Mesodermal cell (in vitro differentiated cells): ENCODE measurements around the gene RNF26.
A peak's percentile ranks its signal among the peaks of the same experiment; 100 is the strongest.

ENCODE experiments used
- H3K27ac ChIP-seq: 2 replicates; pipeline ENCODE4 v1.7.0; 2013; ENCODE audit warnings: mild to moderate bottlenecking, low read depth, low read length, moderate library complexity; ENCODE audit not compliant: severe bottlenecking
- H3K36me3 ChIP-seq: 2 replicates; pipeline ENCODE4 v1.7.1; 2013; ENCODE audit warnings: mild to moderate bottlenecking, low read length, moderate library complexity; ENCODE audit not compliant: control insufficient read depth, insufficient read depth
- H3K4me1 ChIP-seq: one replicate; pipeline ENCODE4 v1.7.1; 2013; ENCODE audit warnings: mild to moderate bottlenecking, low read length; ENCODE audit not compliant: insufficient read depth, control insufficient read depth, poor library complexity, severe bottlenecking
- H3K4me3 ChIP-seq: 2 replicates; pipeline ENCODE4 v1.7.0; 2013; ENCODE audit warnings: low read length, control low read depth, mild to moderate bottlenecking; ENCODE audit not compliant: insufficient read depth, poor library complexity, severe bottlenecking; ENCODE audit errors: extremely low read depth
- H3K9me3 ChIP-seq: 2 replicates; pipeline ENCODE4 v1.7.1; 2013; ENCODE audit warnings: mild to moderate bottlenecking, low read length, moderate library complexity; ENCODE audit not compliant: control insufficient read depth
- WGBS, 2 experiments: methylation state at CpG; one replicate each; pipeline ENCODE4 v1.1.5; 2013; ENCODE audit warnings: missing lambda C conversion rate in 2 of 2; ENCODE audit not compliant: insufficient coverage in 2 of 2; 5-methylcytosine and 5-hydroxymethylcytosine counted together

Gene RNF26

GRCh38 chr11:119316016-119316728 is 18.2 kb upstream of the RNF26 start:
- peak overlapping the region; percentile 86 for H3K4me3 ChIP-seq
- H3K4me1 ChIP-seq: peaks cover 39% of the 10 kb centered on the region
- H3K27ac ChIP-seq: no peak overlapping the region
- H3K36me3 ChIP-seq: peaks cover 37% of the 10 kb centered on the region
- WGBS, 2 experiments: 0% methylated on average over 28 to 32 of the region's 46 CpGs
- H3K9me3 ChIP-seq: no peaks in the 10 kb centered on the region

GRCh38 chr11:119316729-119317591 is 17.4 kb upstream of the RNF26 start, which contains the start of gene MCAM:
Gene MCAM (minus strand): TSS chr11:119317130. CDS start chr11:119317101, 29 bp downstream.
- 2% methylated on average over 43 to 54 of the region's 74 CpGs for WGBS, 2 experiments
- H3K4me3 ChIP-seq: peak within 1 kb of the TSS; percentile 86
- peak within 1 kb of the TSS; percentile 97 for H3K27ac ChIP-seq
- no peaks in the 10 kb centered on the region for H3K9me3 ChIP-seq
- peaks cover 42% of the 10 kb centered on the region for H3K4me1 ChIP-seq
- H3K36me3 ChIP-seq: peaks cover 30% of the 10 kb centered on the region

- H3K4me1 ChIP-seq: peaks cover 47% of the 10 kb centered on the region
- peak overlapping the region; percentile 86 for H3K4me3 ChIP-seq
- peak overlapping the region; percentile 97 for H3K27ac ChIP-seq
- H3K9me3 ChIP-seq: no peaks in the 10 kb centered on the region
- WGBS, 2 experiments: 31 to 32% methylated on average over 7 to 8 of the region's 14 CpGs
- H3K36me3 ChIP-seq: peaks cover 23% of the 10 kb centered on the region
Measured at GRCh38 chr11:119317592-119318239, 16.6 kb upstream of the RNF26 start.

GRCh38 chr11:119318240-119319135 is 15.8 kb upstream of the RNF26 start:
- Histone ChIP-seq H3K4me3 (no peak overlapping the region), H3K9me3 (no peaks in the 10 kb centered on the region), H3K36me3 (peaks cover 15% of the 10 kb centered on the region), H3K4me1 (peaks cover 47% of the 10 kb centered on the region), H3K27ac (peak overlapping the region; percentile 97)
- WGBS, 2 experiments: 24 to 39% methylated on average over 10 to 16 of the region's 22 CpGs

- 61 to 73% methylated on average over 7 to 8 of the region's 8 CpGs for WGBS, 2 experiments
- peak overlapping the region; percentile 97 for H3K27ac ChIP-seq
Measured at GRCh38 chr11:119319136-119319699, 15.1 kb upstream of the RNF26 start.

GRCh38 chr11:119319700-119320239 is 14.6 kb upstream of the RNF26 start:
- no peaks in the 10 kb centered on the region for H3K9me3 ChIP-seq
- peaks cover 42% of the 10 kb centered on the region for H3K4me1 ChIP-seq

More at GRCh38 chr11:119319136-119319699, 15.1 kb upstream of the RNF26 start:
- Histone ChIP-seq H3K4me3 (no peak overlapping the region), H3K4me1 (peaks cover 47% of the 10 kb centered on the region), H3K36me3 (peaks cover 8% of the 10 kb centered on the region), H3K9me3 (no peaks in the 10 kb centered on the region)

GRCh38 chr11:119320240-119320775 is 14.0 kb upstream of the RNF26 start:
- H3K4me1 ChIP-seq: peaks cover 37% of the 10 kb centered on the region
- peak overlapping the region; percentile 33 for H3K4me3 ChIP-seq
- WGBS, 2 experiments: 23 to 24% methylated on average over 10 to 15 of the region's 17 CpGs

More at GRCh38 chr11:119319700-119320239, 14.6 kb upstream of the RNF26 start:
- Histone ChIP-seq H3K36me3 (peaks cover 3% of the 10 kb centered on the region), H3K27ac (peak overlapping the region; percentile 97), H3K4me3 (no peak overlapping the region)
- 65 to 70% methylated on average over 5 of the region's 11 CpGs for WGBS, 2 experiments

GRCh38 chr11:119320776-119321524 is 13.4 kb upstream of the RNF26 start:
- 3 to 6% methylated on average over 25 to 33 of the region's 60 CpGs for WGBS, 2 experiments
- no peaks in the 10 kb centered on the region for H3K9me3 ChIP-seq
- H3K4me3 ChIP-seq: peak overlapping the region; percentile 33
- peak overlapping the region; percentile 97 for H3K27ac ChIP-seq
- H3K36me3 ChIP-seq: no peaks in the 10 kb centered on the region
- H3K4me1 ChIP-seq: peaks cover 37% of the 10 kb centered on the region

More at GRCh38 chr11:119320240-119320775, 14.0 kb upstream of the RNF26 start:
- Histone ChIP-seq H3K27ac (peak overlapping the region; percentile 97), H3K9me3 (no peaks in the 10 kb centered on the region), H3K36me3 (no peaks in the 10 kb centered on the region)

- Histone ChIP-seq H3K9me3 (no peaks in the 10 kb centered on the region), H3K4me1 (peaks cover 36% of the 10 kb centered on the region)
- 89 to 100% methylated on average over 4 to 5 of the region's 6 CpGs for WGBS, 2 experiments
Measured at GRCh38 chr11:119322360-119322739, 12.0 kb upstream of the RNF26 start.

More at GRCh38 chr11:119322360-119322739, 12.0 kb upstream of the RNF26 start:
- Histone ChIP-seq H3K36me3 (no peaks in the 10 kb centered on the region), H3K4me3 (no peak overlapping the region), H3K27ac (no peak overlapping the region)
